Esophagus muscularis mucosa (tissue), 4 donors: Measurements from ENCODE around the gene ABCC11. TPM values are rescaled to one million over a fixed set of nuclear protein-coding genes. Genes with fewer than 3 reads are reported as not detected.

Experiments
- DNase-seq: peaks from one replicate; pipeline ENCODE4 v3.0.0-alpha.2; 2017; ENCODE audit errors: extremely low spot score
- H3K27ac ChIP-seq, 4 donors: fragments of 200-600 bp; sonication (generic); replicated peaks in 1 of 4; 1 replicate in 3 of 4; 2 replicates in 1 of 4; pipeline ENCODE4 v1.5.1; 2016 to 2019; ENCODE audit warnings: mild to moderate bottlenecking in 1 of 4
- H3K27me3 ChIP-seq, 4 donors: fragments of 200-600 bp; sonication (generic); one replicate each; pipeline versions ENCODE4 v1.5.1 to v1.6.0; 2016 to 2019
- H3K36me3 ChIP-seq, 4 donors: fragments of 200-600 bp; sonication (generic); one replicate each; pipeline ENCODE4 v1.5.1; 2016 to 2019
- H3K4me1 ChIP-seq, 4 donors: fragments of 200-600 bp; sonication (generic); one replicate each; pipeline ENCODE4 v1.5.1; 2016 to 2019
- H3K4me3 ChIP-seq, 4 donors: fragments of 200-600 bp; sonication (generic); 1 replicate in 2 of 4; 2 replicates in 2 of 4; pipeline ENCODE4 v1.5.1; 2016 to 2019; ENCODE audit warnings: mild to moderate bottlenecking in 4 of 4, moderate library complexity in 1 of 4
- H3K9me3 ChIP-seq, 4 donors: fragments of 200-600 bp; sonication (generic); 1 replicate in 3 of 4; 2 replicates in 1 of 4; pipeline ENCODE4 v1.5.1; 2016 to 2019
- EP300 ChIP-seq: sonication (generic); formaldehyde crosslinking; IDR thresholded peaks from one replicate; pipeline ENCODE4 v1.6.1; 2017; ENCODE audit warnings: antibody characterized with exemption
- POLR2A ChIP-seq: fragments of 450-650 bp; IDR thresholded peaks from one replicate; pipeline ENCODE4 v1.6.1; 2017; ENCODE audit warnings: antibody characterized with exemption, moderate library complexity, mild to moderate bottlenecking, low read depth
- POLR2AphosphoS5 ChIP-seq, 2 donors: sonication (generic); formaldehyde crosslinking; IDR thresholded peaks; one replicate each; pipeline ENCODE4 v1.6.1; 2017; ENCODE audit warnings: antibody characterized with exemption in 2 of 2
- WGBS: methylation state at CpG from one replicate; pipeline ENCODE4 v1.1.5; 2018; 5-methylcytosine and 5-hydroxymethylcytosine counted together
- intact Hi-C: fragments of 100-400 bp; cut with DNase I; formaldehyde crosslinking; loops from one replicate; pipeline ENCODE4 v1.15.1; 2023
- total RNA-seq, 4 donors: library from RNA; depleted of rRNA; stranded (reverse); fragments of >200 nt; gene quantifications; one replicate each; pipeline versions ENCODE4 v1.1.0 to v1.2.1, GENCODE V29; 2016
- TF ChIP-seq, protein P1 (sequence below), 3 experiments: fragments of 200-600 bp in 2 of 3; fragments of 450-650 bp in 1 of 3; sonication (generic) in 2 of 3; IDR thresholded peaks; one replicate each; pipeline ENCODE4 v1.5.1; 2017 to 2019; ENCODE audit warnings: antibody characterized with exemption in 3 of 3, mild to moderate bottlenecking in 2 of 3, moderate library complexity in 1 of 3

Gene ABCC11
- total RNA-seq, 4 donors from 2014 or later: not detected

GRCh38 chr16:48158296-48158695 is 89.0 kb downstream of the ABCC11 start:
- Histone ChIP-seq H3K36me3 (no peaks in the 10 kb centered on the region), H3K9me3 (no peaks in the 10 kb centered on the region), H3K4me1 (peaks cover 3 to 9% (median 6%) of the 10 kb centered on the region in 4 donors), H3K27me3 (peaks cover 0 to 29% (median 0%) of the 10 kb centered on the region in 4 donors), H3K4me3 (no peak overlapping the region), H3K27ac (no peak overlapping the region)
- DNase-seq: no peak
- 62% methylated on average over 4 of the region's 4 CpGs for WGBS
- intact Hi-C loops: loop anchor here (5.0 kb wide), 2 partner anchors 1016 to 1211 kb away; partner anchors contain the start of gene NETO2
- TF ChIP-seq EP300: no peak
- TF ChIP-seq, protein P1, sequence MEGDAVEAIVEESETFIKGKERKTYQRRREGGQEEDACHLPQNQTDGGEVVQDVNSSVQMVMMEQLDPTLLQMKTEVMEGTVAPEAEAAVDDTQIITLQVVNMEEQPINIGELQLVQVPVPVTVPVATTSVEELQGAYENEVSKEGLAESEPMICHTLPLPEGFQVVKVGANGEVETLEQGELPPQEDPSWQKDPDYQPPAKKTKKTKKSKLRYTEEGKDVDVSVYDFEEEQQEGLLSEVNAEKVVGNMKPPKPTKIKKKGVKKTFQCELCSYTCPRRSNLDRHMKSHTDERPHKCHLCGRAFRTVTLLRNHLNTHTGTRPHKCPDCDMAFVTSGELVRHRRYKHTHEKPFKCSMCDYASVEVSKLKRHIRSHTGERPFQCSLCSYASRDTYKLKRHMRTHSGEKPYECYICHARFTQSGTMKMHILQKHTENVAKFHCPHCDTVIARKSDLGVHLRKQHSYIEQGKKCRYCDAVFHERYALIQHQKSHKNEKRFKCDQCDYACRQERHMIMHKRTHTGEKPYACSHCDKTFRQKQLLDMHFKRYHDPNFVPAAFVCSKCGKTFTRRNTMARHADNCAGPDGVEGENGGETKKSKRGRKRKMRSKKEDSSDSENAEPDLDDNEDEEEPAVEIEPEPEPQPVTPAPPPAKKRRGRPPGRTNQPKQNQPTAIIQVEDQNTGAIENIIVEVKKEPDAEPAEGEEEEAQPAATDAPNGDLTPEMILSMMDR (IDR thresholded peaks at IDR 0.05): no peak
- TF ChIP-seq POLR2A: no peak

GRCh38 chr16:48157794-48158193 is 89.5 kb downstream of the ABCC11 start:
- no peak for DNase-seq
- peaks cover 0 to 24% (median 0%) of the 10 kb centered on the region in 4 donors for H3K27me3 ChIP-seq
- peaks cover 3 to 9% (median 6%) of the 10 kb centered on the region in 4 donors for H3K4me1 ChIP-seq
- 88% methylated on average over 4 of the region's 4 CpGs for WGBS
- no peak overlapping the region for H3K4me3 ChIP-seq
- H3K9me3 ChIP-seq: no peaks in the 10 kb centered on the region
- H3K36me3 ChIP-seq: no peaks in the 10 kb centered on the region
- H3K27ac ChIP-seq: no peak overlapping the region
- intact Hi-C loops: loop anchor here (5.0 kb wide), 2 partner anchors 1015 to 1210 kb away; partner anchors contain the start of gene NETO2
- TF ChIP-seq, protein P1 (IDR thresholded peaks at IDR 0.05): no peak
- TF ChIP-seq POLR2A (no peak), EP300 (no peak), POLR2AphosphoS5 (IDR thresholded peaks at IDR 0.05) (no peak)

DNA sequence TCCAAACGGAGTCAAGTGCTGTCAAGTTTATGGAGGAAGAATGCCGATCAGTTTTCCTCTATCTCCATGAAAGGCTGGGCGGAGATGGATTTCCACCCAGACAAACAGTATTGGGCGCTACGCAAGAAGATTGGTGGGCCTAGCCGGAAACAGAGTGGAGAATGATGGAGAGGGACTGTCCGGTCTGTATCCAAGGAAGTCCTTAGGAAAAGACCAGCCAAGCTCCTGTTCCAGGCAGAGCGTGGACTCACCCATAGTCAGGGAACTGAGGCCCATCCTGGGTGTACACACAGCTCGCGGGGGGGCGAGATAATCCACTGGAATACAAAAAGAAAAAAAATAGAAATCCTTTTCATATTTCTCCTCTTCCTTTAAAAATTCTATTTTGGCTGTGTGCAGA is 90.0 kb downstream of the ABCC11 start:
- Histone ChIP-seq H3K4me1 (peaks cover 3 to 9% (median 6%) of the 10 kb centered on the region in 4 donors), H3K27ac (no peak overlapping the region), H3K4me3 (no peak overlapping the region), H3K36me3 (no peaks in the 10 kb centered on the region), H3K9me3 (no peaks in the 10 kb centered on the region), H3K27me3 (peaks cover 0 to 21% (median 0%) of the 10 kb centered on the region in 4 donors)
- 85% methylated on average over 11 of the region's 11 CpGs for WGBS
- intact Hi-C loops: loop anchor here (5.0 kb wide), 2 partner anchors 1015 to 1210 kb away; partner anchors contain the start of gene NETO2
- DNase-seq: no peak
- TF ChIP-seq POLR2A (no peak), POLR2AphosphoS5 (IDR thresholded peaks at IDR 0.05) (no peak), EP300 (no peak)
- TF ChIP-seq, protein P1 (IDR thresholded peaks at IDR 0.05): no peak

DNA sequence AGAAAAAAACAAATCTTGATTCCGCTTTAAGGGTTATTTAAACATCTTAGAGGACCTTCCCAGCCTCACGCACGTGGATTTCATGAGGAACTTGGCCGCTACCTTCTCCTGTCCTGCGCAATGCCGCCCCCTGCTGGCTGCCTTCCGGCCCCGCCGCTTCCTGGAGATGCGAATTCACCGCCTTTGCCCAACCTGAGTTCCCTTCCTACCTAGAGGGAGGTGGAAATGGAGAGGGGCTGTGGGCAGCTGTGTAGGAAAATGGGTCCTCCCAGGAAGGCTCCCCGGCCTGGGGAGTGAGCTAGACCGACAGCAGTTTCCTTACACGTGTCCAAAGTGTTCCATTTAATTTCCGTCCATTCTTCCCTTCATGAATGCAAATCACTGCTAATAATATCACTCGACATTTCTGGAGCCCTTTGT is 90.5 kb downstream of the ABCC11 start:
- H3K27ac ChIP-seq: no peak overlapping the region
- peak; percentile 94 for DNase-seq
- TF ChIP-seq, protein P1 (IDR thresholded peaks at IDR 0.05): peak; percentile 64 to 96 (median 82)
- TF ChIP-seq POLR2AphosphoS5 (IDR thresholded peaks at IDR 0.05): peak in 1 of 2 donors; percentile 30
- no peak for TF ChIP-seq EP300
- TF ChIP-seq POLR2A: no peak
- H3K4me3 ChIP-seq: no peak overlapping the region
- H3K4me1 ChIP-seq: peaks cover 3 to 9% (median 6%) of the 10 kb centered on the region in 4 donors
- WGBS: 15% methylated on average over 16 of the region's 16 CpGs
- no peaks in the 10 kb centered on the region for H3K9me3 ChIP-seq
- peaks cover 0 to 21% (median 0%) of the 10 kb centered on the region in 4 donors for H3K27me3 ChIP-seq
- intact Hi-C loops: loop anchor here (5.0 kb wide), 2 partner anchors 1014 to 1209 kb away; partner anchors contain the start of gene NETO2
- H3K36me3 ChIP-seq: no peaks in the 10 kb centered on the region
